Measurements from ENCODE around the gene STX8.

STX8 gene

GRCh38 chr17:9287306-9287705 is 288.3 kb downstream of the STX8 start:
- no peak overlapping the region for H2BK15ac ChIP-seq (ENCODE audit: low read length)

GRCh38 chr17:9286434-9286833 is 289.2 kb downstream of the STX8 start:
- Histone ChIP-seq H3K4me2 (ENCODE audit: insufficient read depth, low read length, poor library complexity, severe bottlenecking) (no peak overlapping the region), H3K27me3 (ENCODE audit: control insufficient read depth in 3 of 3, insufficient read depth in 3 of 3, low read depth in 1 of 3, low read length in 3 of 3) (no peaks in the 10 kb centered on the region), H2AK5ac (ENCODE audit: low read depth, low read length) (no peak overlapping the region), H3K23ac (ENCODE audit: low read depth, low read length, poor library complexity) (no peak overlapping the region), H3K79me1 (ENCODE audit: low read depth, low read length) (no peaks in the 10 kb centered on the region), H2BK5ac (ENCODE audit: low read length) (no peak overlapping the region), H3K9me3 (replicated peaks in 1 of 2; ENCODE audit: control insufficient read depth in 2 of 2, insufficient read depth in 1 of 2, low read depth in 1 of 2, low read length in 2 of 2) (no peaks in the 10 kb centered on the region), H3K36me3 (replicated peaks in 1 of 2; ENCODE audit: control insufficient read depth in 2 of 2, insufficient read depth in 2 of 2, low read length in 2 of 2) (no peaks in the 10 kb centered on the region), H3K9ac (ENCODE audit: low read depth, low read length, poor library complexity) (no peak overlapping the region), H3K4me3 (ENCODE audit: low read length in 2 of 2) (no peak overlapping the region), H2BK120ac (ENCODE audit: low read depth, low read length) (no peak overlapping the region), H4K8ac (ENCODE audit: low read depth, low read length) (no peak overlapping the region), H3K14ac (ENCODE audit: low read length) (no peak overlapping the region), H2AFZ (ENCODE audit: low read length) (no peak overlapping the region), H3K4me1 (ENCODE audit: control insufficient read depth in 2 of 2, insufficient read depth in 1 of 2, low read depth in 1 of 2, low read length in 2 of 2) (peaks cover 2 to 7% of the 10 kb centered on the region in 2 donors), H3K27ac (replicated peaks; ENCODE audit: low read length) (no peak overlapping the region), H3K18ac (ENCODE audit: low read length) (no peak overlapping the region), H2BK15ac (ENCODE audit: low read length) (no peak overlapping the region), H2BK12ac (ENCODE audit: low read length) (no peak overlapping the region), H4K91ac (ENCODE audit: low read depth, low read length, poor library complexity) (no peak overlapping the region), H3K4ac (ENCODE audit: low read length) (no peak overlapping the region)
- no CpG with 5 or more reads among the region's 7 CpGs for WGBS, 2 donors (ENCODE audit: extremely low coverage in 2 of 2, insufficient read length in 2 of 2, insufficient replicate concordance in 1 of 2)
- DNase-seq (ENCODE audit: low spot score) = no peak

More at GRCh38 chr17:9287306-9287705, 288.3 kb downstream of the STX8 start:
- no CpG with 5 or more reads among the region's 2 CpGs for WGBS, 2 donors (ENCODE audit: extremely low coverage in 2 of 2, insufficient read length in 2 of 2, insufficient replicate concordance in 1 of 2)
- Histone ChIP-seq H2AK5ac (ENCODE audit: low read depth, low read length) (no peak overlapping the region), H3K36me3 (replicated peaks in 1 of 2; ENCODE audit: control insufficient read depth in 2 of 2, insufficient read depth in 2 of 2, low read length in 2 of 2) (no peaks in the 10 kb centered on the region), H3K9me3 (replicated peaks in 1 of 2; ENCODE audit: control insufficient read depth in 2 of 2, insufficient read depth in 1 of 2, low read depth in 1 of 2, low read length in 2 of 2) (no peaks in the 10 kb centered on the region), H2AFZ (ENCODE audit: low read length) (no peak overlapping the region), H3K27ac (replicated peaks; ENCODE audit: low read length) (no peak overlapping the region), H3K9ac (ENCODE audit: low read depth, low read length, poor library complexity) (no peak overlapping the region), H2BK5ac (ENCODE audit: low read length) (no peak overlapping the region), H3K14ac (ENCODE audit: low read length) (no peak overlapping the region), H3K4me1 (ENCODE audit: control insufficient read depth in 2 of 2, insufficient read depth in 1 of 2, low read depth in 1 of 2, low read length in 2 of 2) (peaks cover 2 to 7% of the 10 kb centered on the region in 2 donors), H3K18ac (ENCODE audit: low read length) (no peak overlapping the region), H3K79me1 (ENCODE audit: low read depth, low read length) (no peaks in the 10 kb centered on the region), H4K91ac (ENCODE audit: low read depth, low read length, poor library complexity) (no peak overlapping the region), H2BK120ac (ENCODE audit: low read depth, low read length) (no peak overlapping the region), H3K4me2 (ENCODE audit: insufficient read depth, low read length, poor library complexity, severe bottlenecking) (no peak overlapping the region), H3K23ac (ENCODE audit: low read depth, low read length, poor library complexity) (no peak overlapping the region), H2BK12ac (ENCODE audit: low read length) (no peak overlapping the region), H4K8ac (ENCODE audit: low read depth, low read length) (no peak overlapping the region), H3K27me3 (ENCODE audit: control insufficient read depth in 3 of 3, insufficient read depth in 3 of 3, low read depth in 1 of 3, low read length in 3 of 3) (no peaks in the 10 kb centered on the region), H3K4me3 (ENCODE audit: low read length in 2 of 2) (no peak overlapping the region), H3K4ac (ENCODE audit: low read length) (no peak overlapping the region)
- DNase-seq (ENCODE audit: low spot score) = no peak

- no CpG with 5 or more reads among the region's 14 CpGs for WGBS, 2 donors (ENCODE audit: extremely low coverage in 2 of 2, insufficient read length in 2 of 2, insufficient replicate concordance in 1 of 2)
- no peak overlapping the region for H3K14ac ChIP-seq (ENCODE audit: low read length)
- H3K23ac ChIP-seq (ENCODE audit: low read depth, low read length, poor library complexity) = no peak overlapping the region
- H3K4me3 ChIP-seq (ENCODE audit: low read length in 2 of 2) = no peak overlapping the region
- no peak overlapping the region for H2AFZ ChIP-seq (ENCODE audit: low read length)
- H2BK5ac ChIP-seq (ENCODE audit: low read length) = no peak overlapping the region
- no peak overlapping the region for H3K27ac ChIP-seq (replicated peaks; ENCODE audit: low read length)
- H3K79me1 ChIP-seq (ENCODE audit: low read depth, low read length) = no peaks in the 10 kb centered on the region
- H3K4ac ChIP-seq (ENCODE audit: low read length) = no peak overlapping the region
- H3K9ac ChIP-seq (ENCODE audit: low read depth, low read length, poor library complexity) = no peak overlapping the region
- DNase-seq (ENCODE audit: low spot score) = no peak
- no peak overlapping the region for H4K8ac ChIP-seq (ENCODE audit: low read depth, low read length)
- no peak overlapping the region for H2BK120ac ChIP-seq (ENCODE audit: low read depth, low read length)
- H3K4me2 ChIP-seq (ENCODE audit: insufficient read depth, low read length, poor library complexity, severe bottlenecking) = no peak overlapping the region
- no peak overlapping the region for H3K18ac ChIP-seq (ENCODE audit: low read length)
- H4K91ac ChIP-seq (ENCODE audit: low read depth, low read length, poor library complexity) = no peak overlapping the region
- peaks cover 3 to 7% of the 10 kb centered on the region in 2 donors for H3K4me1 ChIP-seq (ENCODE audit: control insufficient read depth in 2 of 2, insufficient read depth in 1 of 2, low read depth in 1 of 2, low read length in 2 of 2)
- no peaks in the 10 kb centered on the region for H3K36me3 ChIP-seq (replicated peaks in 1 of 2; ENCODE audit: control insufficient read depth in 2 of 2, insufficient read depth in 2 of 2, low read length in 2 of 2)
- H2AK5ac ChIP-seq (ENCODE audit: low read depth, low read length) = no peak overlapping the region
- no peaks in the 10 kb centered on the region for H3K9me3 ChIP-seq (replicated peaks in 1 of 2; ENCODE audit: control insufficient read depth in 2 of 2, insufficient read depth in 1 of 2, low read depth in 1 of 2, low read length in 2 of 2)
- H2BK15ac ChIP-seq (ENCODE audit: low read length) = no peak overlapping the region
- no peaks in the 10 kb centered on the region for H3K27me3 ChIP-seq (ENCODE audit: control insufficient read depth in 3 of 3, insufficient read depth in 3 of 3, low read depth in 1 of 3, low read length in 3 of 3)
- no peak overlapping the region for H2BK12ac ChIP-seq (ENCODE audit: low read length)
Observed at GRCh38 chr17:9285602-9286427, 289.8 kb downstream of the STX8 start.

GRCh38 chr17:9284884-9285283 is 290.7 kb downstream of the STX8 start:
- no peak overlapping the region for H3K18ac ChIP-seq (ENCODE audit: low read length)
- DNase-seq (ENCODE audit: low spot score) = no peak
- H3K4ac ChIP-seq (ENCODE audit: low read length) = no peak overlapping the region
- H3K9me3 ChIP-seq (replicated peaks in 1 of 2; ENCODE audit: control insufficient read depth in 2 of 2, insufficient read depth in 1 of 2, low read depth in 1 of 2, low read length in 2 of 2) = no peaks in the 10 kb centered on the region
- no peak overlapping the region for H3K23ac ChIP-seq (ENCODE audit: low read depth, low read length, poor library complexity)
- H3K36me3 ChIP-seq (replicated peaks in 1 of 2; ENCODE audit: control insufficient read depth in 2 of 2, insufficient read depth in 2 of 2, low read length in 2 of 2) = no peaks in the 10 kb centered on the region
- H3K27me3 ChIP-seq (ENCODE audit: control insufficient read depth in 3 of 3, insufficient read depth in 3 of 3, low read depth in 1 of 3, low read length in 3 of 3) = no peaks in the 10 kb centered on the region
- no peak overlapping the region for H4K8ac ChIP-seq (ENCODE audit: low read depth, low read length)
- H3K27ac ChIP-seq (replicated peaks; ENCODE audit: low read length) = no peak overlapping the region
- H3K79me1 ChIP-seq (ENCODE audit: low read depth, low read length) = no peaks in the 10 kb centered on the region
- no peak overlapping the region for H2AK5ac ChIP-seq (ENCODE audit: low read depth, low read length)
- H3K4me3 ChIP-seq (ENCODE audit: low read length in 2 of 2) = no peak overlapping the region
- no peak overlapping the region for H2BK120ac ChIP-seq (ENCODE audit: low read depth, low read length)
- no peak overlapping the region for H2BK5ac ChIP-seq (ENCODE audit: low read length)
- no peak overlapping the region for H2AFZ ChIP-seq (ENCODE audit: low read length)
- H4K91ac ChIP-seq (ENCODE audit: low read depth, low read length, poor library complexity) = no peak overlapping the region
- H3K4me2 ChIP-seq (ENCODE audit: insufficient read depth, low read length, poor library complexity, severe bottlenecking) = no peak overlapping the region
- H2BK12ac ChIP-seq (ENCODE audit: low read length) = no peak overlapping the region
- H3K9ac ChIP-seq (ENCODE audit: low read depth, low read length, poor library complexity) = no peak overlapping the region
- no CpG with 5 or more reads among the region's 4 CpGs for WGBS, 2 donors (ENCODE audit: extremely low coverage in 2 of 2, insufficient read length in 2 of 2, insufficient replicate concordance in 1 of 2)
- no peak overlapping the region for H2BK15ac ChIP-seq (ENCODE audit: low read length)
- H3K4me1 ChIP-seq (ENCODE audit: control insufficient read depth in 2 of 2, insufficient read depth in 1 of 2, low read depth in 1 of 2, low read length in 2 of 2) = peaks cover 3 to 7% of the 10 kb centered on the region in 2 donors
- no peak overlapping the region for H3K14ac ChIP-seq (ENCODE audit: low read length)
